ENCODE results near the gene DNMT3A. TPM values are rescaled to one million over a fixed set of nuclear protein-coding genes. Genes with fewer than 3 reads are reported as not detected.

Gene DNMT3A
- total RNA-seq, 4 donors from 2014 or later = 5.9 to 14.1 (median 8.0) TPM

DNA sequence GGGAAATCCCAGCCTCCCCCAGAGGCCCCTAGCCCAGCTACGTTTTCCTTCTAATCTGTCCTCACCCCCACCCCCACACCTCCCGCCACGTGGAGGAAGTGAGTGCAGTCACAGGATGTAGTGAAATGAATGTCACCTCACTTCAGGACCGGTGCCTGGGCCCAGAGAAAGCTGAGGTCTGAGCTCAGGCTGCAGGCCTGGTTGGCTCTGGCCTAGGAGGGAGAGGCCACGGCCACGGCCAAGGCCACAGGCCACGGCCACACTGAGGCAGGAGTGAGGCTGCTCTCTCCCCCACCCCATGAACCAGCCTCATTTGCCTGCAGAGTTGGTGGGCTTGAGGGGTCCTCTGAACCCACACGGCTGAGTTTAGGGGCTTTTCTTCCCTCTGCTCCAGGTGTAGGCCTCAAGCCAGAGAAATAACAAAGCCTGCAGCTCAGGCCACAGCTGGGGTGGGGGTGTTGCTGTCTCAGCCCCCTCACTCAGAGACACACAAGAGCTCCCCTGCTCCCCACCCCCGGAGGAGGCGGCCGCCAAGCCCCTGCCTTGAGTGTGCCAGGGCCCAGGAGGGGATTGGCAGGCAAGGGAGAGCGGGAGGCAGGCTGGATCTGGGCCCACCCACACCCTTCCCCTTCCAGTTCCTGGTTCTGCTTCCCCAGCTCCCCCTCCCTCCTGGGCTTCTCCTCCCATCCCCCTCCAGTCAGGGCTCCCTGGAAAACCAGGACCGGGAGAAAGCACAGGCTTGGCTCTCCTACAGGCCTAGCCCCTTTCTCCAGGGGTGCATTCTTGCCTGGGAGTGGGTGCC, 27.0 kb downstream of the DNMT3A start:
- peak overlapping the region; percentile 73 to 89 (median 80) for H3K27ac ChIP-seq
- intact Hi-C loops (cut with DNase I; ENCODE audit: low total_unique reads) (no loop called here), in situ Hi-C loops (cut with MboI; ENCODE audit: low sequenced_read_pairs in 4 of 4) (no loop called here)
- DNase-seq = peak in 1 of 2 donors; percentile 49
- H3K9me3 ChIP-seq = no peaks in the 10 kb centered on the region
- H3K27me3 ChIP-seq = no peaks in the 10 kb centered on the region
- TF ChIP-seq POLR2A (IDR thresholded peaks at IDR 0.05) = no peak
- TF ChIP-seq, protein P1, sequence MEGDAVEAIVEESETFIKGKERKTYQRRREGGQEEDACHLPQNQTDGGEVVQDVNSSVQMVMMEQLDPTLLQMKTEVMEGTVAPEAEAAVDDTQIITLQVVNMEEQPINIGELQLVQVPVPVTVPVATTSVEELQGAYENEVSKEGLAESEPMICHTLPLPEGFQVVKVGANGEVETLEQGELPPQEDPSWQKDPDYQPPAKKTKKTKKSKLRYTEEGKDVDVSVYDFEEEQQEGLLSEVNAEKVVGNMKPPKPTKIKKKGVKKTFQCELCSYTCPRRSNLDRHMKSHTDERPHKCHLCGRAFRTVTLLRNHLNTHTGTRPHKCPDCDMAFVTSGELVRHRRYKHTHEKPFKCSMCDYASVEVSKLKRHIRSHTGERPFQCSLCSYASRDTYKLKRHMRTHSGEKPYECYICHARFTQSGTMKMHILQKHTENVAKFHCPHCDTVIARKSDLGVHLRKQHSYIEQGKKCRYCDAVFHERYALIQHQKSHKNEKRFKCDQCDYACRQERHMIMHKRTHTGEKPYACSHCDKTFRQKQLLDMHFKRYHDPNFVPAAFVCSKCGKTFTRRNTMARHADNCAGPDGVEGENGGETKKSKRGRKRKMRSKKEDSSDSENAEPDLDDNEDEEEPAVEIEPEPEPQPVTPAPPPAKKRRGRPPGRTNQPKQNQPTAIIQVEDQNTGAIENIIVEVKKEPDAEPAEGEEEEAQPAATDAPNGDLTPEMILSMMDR (IDR thresholded peaks at IDR 0.05 in 4 of 5, conservative IDR thresholded peaks at IDR 0.05 in 1 of 5) = no peak
- peak overlapping the region in 1 of 4 donors; percentile 19 for H3K4me3 ChIP-seq
- H3K36me3 ChIP-seq = no peaks in the 10 kb centered on the region
- no peak for ATAC-seq
- peaks cover 63 to 68% of the 10 kb centered on the region in 2 donors for H3K4me1 ChIP-seq

DNA sequence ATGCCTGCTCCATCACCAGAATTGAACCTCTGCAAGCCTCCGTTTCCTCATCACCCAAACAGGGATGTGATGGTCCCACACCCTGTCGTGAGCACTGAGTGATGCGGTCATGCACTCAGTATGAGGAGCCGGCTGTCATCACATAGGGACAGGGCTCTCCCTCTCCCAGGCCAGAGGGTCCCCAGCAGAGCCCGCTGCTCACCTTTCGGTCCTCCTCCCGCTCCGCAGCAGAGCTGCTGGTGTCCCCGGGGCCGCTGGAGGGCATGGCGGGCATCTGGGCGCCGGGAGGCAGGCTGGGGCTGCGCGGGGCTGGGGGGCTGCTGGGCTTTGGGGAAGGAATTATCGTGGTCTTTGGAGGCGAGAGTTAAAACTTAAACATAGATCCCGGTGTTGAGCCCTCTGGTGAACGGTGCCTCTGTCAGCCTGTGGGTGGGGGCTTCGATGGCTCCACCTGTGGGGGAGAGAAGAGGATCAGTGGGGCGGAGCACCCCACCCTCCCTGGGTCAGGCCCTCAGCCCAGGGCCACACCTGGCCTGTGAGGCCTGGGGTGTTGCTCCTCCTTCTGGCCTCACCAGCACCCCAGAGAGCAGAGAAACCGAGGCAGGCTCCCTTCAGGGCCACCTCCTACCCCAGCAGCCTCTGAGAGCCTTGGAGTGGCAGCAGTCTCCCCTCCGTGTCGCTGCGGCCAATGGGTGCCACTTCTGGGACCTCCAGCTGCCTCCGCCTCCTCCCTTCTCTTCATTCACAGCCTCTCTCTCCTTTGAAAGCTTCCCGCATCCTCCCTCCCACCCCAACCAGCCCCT, 27.8 kb downstream of the DNMT3A start:
- no peak for TF ChIP-seq POLR2A (IDR thresholded peaks at IDR 0.05)
- TF ChIP-seq, protein P1 (IDR thresholded peaks at IDR 0.05 in 4 of 5, conservative IDR thresholded peaks at IDR 0.05 in 1 of 5) = no peak
- Histone ChIP-seq H3K4me1 (peaks cover 68 to 76% of the 10 kb centered on the region in 2 donors), H3K27ac (peak overlapping the region; percentile 73 to 89 (median 80)), H3K36me3 (no peaks in the 10 kb centered on the region), H3K4me3 (no peak overlapping the region), H3K27me3 (no peaks in the 10 kb centered on the region), H3K9me3 (no peaks in the 10 kb centered on the region)
- no peak for ATAC-seq
- intact Hi-C loops (cut with DNase I; ENCODE audit: low total_unique reads) (no loop called here), in situ Hi-C loops (cut with MboI; ENCODE audit: low sequenced_read_pairs in 4 of 4) (no loop called here)
- DNase-seq = no peak

DNA sequence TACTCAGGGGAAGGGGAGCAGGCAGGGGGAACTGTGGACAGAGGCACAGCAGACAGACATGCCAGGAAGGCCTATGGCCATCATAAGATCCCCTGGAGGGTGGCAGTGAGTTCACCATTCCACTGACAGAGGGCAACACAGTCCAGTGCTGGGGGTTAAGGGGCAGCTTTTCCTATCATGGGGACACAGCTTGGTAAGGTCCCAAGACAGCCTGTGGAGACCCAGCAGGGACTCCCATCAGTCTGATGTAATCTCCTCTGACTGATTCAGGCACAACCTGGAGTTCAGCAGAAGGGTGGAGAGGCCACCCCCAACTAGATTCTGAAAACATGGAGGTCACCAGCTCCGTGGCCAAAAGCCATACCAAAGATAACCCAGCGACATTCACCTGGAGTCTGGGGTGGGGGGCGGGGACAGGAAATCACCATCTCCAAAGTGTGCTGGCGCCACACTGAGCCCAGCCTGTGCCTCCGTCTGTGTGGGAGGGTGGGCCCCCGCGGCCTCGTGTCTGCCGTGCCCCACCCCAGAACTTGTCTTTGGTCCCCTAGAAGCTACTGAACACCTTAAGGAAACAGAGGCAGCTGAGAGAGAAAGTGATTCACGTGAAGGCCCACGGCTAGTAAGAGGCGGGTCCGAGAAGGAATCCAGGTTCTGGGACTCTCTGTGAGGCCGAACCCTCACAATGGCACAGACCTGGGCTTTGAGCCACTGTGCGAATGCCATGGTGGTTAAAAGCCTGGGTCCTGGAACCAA, 28.6 kb downstream of the DNMT3A start:
- in situ Hi-C loops (cut with MboI; ENCODE audit: low sequenced_read_pairs in 4 of 4) (no loop called here), intact Hi-C loops (cut with DNase I; ENCODE audit: low total_unique reads) (no loop called here)
- no peaks in the 10 kb centered on the region for H3K27me3 ChIP-seq
- H3K9me3 ChIP-seq = no peaks in the 10 kb centered on the region
- H3K4me1 ChIP-seq = peaks cover 76 to 83% of the 10 kb centered on the region in 2 donors
- DNase-seq = no peak
- no peaks in the 10 kb centered on the region for H3K36me3 ChIP-seq
- H3K27ac ChIP-seq = peak overlapping the region; percentile 73 to 89 (median 80)
- no peak overlapping the region for H3K4me3 ChIP-seq
- no peak for ATAC-seq
- no peak for TF ChIP-seq POLR2A (IDR thresholded peaks at IDR 0.05)
- TF ChIP-seq, protein P1 (IDR thresholded peaks at IDR 0.05 in 4 of 5, conservative IDR thresholded peaks at IDR 0.05 in 1 of 5) = no peak

DNA sequence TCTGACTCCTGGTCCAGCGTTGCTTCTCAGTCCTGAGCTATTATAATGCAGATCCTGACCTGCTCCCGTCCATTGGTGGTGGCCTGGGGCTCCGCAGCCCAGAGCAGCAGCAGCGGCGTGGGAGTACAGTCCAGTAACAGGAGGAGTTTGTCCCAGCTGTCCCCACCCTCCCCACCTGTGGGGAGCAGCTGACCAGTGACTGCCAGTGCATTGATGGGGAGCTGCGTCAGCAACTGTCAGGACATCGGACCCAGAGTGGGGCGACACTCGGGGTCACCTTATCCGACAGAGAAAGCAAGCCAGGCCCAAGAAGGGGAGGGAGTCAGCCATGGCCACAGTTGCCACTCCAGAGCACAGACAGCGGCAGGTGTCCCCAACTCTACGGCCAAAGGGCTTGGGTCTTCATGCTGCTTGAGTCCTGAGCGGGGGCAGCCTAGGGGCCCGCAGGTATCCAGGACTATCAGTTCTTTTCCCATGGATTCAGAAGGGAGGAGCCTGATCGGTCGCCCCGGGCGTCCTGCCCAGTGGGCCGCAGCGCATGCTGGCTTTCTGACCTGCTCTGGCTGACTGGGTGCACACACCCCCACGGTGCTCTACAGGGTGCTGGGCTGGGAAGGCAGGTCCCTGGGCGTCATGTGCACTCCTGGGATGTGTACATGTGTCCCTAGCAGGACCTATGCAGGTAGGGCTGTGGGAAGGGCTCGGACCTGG, 29.7 kb downstream of the DNMT3A start:
- intact Hi-C loops (cut with DNase I; ENCODE audit: low total_unique reads) = no loop called here
- no peaks in the 10 kb centered on the region for H3K36me3 ChIP-seq
- peak overlapping the region; percentile 73 to 89 (median 80) for H3K27ac ChIP-seq
- DNase-seq = peak; percentile 49 to 80
- in situ Hi-C loops (cut with MboI; ENCODE audit: low sequenced_read_pairs in 4 of 4) = no loop called here
- ATAC-seq = peak; percentile 28 to 62
- peaks cover 85 to 91% of the 10 kb centered on the region in 2 donors for H3K4me1 ChIP-seq
- H3K9me3 ChIP-seq = no peaks in the 10 kb centered on the region
- no peak overlapping the region for H3K4me3 ChIP-seq
- no peak for TF ChIP-seq POLR2A (IDR thresholded peaks at IDR 0.05)
- TF ChIP-seq, protein P1 (IDR thresholded peaks at IDR 0.05 in 4 of 5, conservative IDR thresholded peaks at IDR 0.05 in 1 of 5) = no peak
- H3K27me3 ChIP-seq = no peaks in the 10 kb centered on the region
